ENCODE data around the gene MTURN. TPM values are rescaled to one million over a fixed set of nuclear protein-coding genes. Genes with fewer than 3 reads are reported as not detected.
A peak's percentile ranks its signal among the peaks of the same experiment; 100 is the strongest.

MTURN gene
- total RNA-seq, 4 donors from 2014 or later: 2.3 to 18.2 (median 13.8) TPM

DNA sequence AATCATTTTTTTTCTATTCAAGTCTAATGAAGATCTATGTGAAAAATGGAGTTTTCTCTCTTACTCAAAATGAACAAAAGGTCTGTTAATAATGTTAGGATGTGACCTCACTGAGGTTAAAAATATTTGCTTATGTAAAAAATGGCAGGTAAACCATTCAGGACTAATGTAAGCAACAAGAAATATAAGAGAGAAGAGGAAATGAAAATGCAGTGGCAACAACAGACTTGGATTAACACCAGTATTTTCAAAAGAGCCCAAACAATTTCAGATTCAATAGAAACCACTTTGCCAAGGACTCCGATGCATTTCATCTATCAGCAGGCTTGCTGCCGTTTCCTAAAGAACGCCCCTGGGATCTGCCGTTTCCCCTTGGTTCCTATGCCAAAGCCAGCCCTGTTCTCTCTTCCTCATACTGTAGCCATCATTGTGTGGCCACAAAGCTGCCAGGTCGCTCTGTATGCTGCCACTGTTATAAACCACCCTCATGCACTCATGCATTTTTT is 66.4 kb downstream of the MTURN start:
- Histone ChIP-seq H3K27ac (peak overlapping the region in 1 of 4 donors; percentile 43), H3K27me3 (no peaks in the 10 kb centered on the region), H3K4me3 (no peak overlapping the region), H3K36me3 (no peaks in the 10 kb centered on the region), H3K9me3 (no peaks in the 10 kb centered on the region), H3K4me1 (peaks cover 0 to 9% (median 0%) of the 10 kb centered on the region in 4 donors)
- DNase-seq: no peak
- TF ChIP-seq CTCF (IDR thresholded peaks at IDR 0.05) (no peak), POLR2A (IDR thresholded peaks at IDR 0.05) (no peak)

DNA sequence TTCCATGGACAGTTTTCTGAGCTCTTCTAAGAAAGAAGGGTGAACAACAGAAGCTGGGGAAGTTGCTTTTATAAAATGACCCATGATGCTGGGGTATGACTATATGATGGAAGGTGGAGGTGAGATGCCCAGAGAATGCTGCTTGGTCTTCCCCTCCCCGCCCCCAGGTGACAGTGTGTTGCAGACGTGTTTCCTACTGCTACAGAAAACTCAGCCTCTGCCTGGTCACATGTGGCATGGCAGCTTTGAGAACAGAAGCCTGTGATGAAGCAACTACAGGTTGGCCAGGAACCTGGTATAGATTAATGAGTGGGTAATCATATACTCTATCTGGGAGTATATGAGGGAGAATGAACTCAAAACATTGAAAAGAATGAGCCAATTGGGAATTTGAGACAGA is 67.1 kb downstream of the MTURN start:
- H3K36me3 ChIP-seq: no peaks in the 10 kb centered on the region
- H3K27ac ChIP-seq: peak overlapping the region in 1 of 4 donors; percentile 43
- H3K4me3 ChIP-seq: no peak overlapping the region
- no peaks in the 10 kb centered on the region for H3K27me3 ChIP-seq
- H3K4me1 ChIP-seq: peaks cover 0 to 9% (median 0%) of the 10 kb centered on the region in 4 donors
- H3K9me3 ChIP-seq: no peaks in the 10 kb centered on the region
- no peak for DNase-seq
- no peak for TF ChIP-seq CTCF (IDR thresholded peaks at IDR 0.05)

DNA sequence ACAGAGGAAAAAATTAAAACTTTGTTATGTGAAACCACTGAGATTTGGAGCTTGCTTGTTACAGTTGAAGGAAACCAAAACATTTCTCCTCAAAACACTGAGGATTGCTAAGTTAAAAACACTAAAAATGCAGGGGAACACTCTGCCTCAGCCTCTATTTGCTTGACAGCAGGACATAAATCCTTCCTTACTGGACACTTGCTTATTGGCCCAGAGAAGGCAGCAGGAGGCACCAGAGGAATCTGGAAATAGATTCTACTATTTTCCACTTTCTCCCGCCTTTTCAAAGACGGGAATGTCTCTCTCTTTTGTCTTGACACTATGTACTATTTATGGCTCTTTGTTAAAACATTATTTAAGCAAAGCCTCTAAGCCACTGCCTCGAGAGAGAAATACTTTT is 67.9 kb downstream of the MTURN start:
- no peak for DNase-seq
- Histone ChIP-seq H3K9me3 (no peaks in the 10 kb centered on the region), H3K27me3 (no peaks in the 10 kb centered on the region), H3K27ac (no peak overlapping the region), H3K36me3 (no peaks in the 10 kb centered on the region), H3K4me1 (peaks cover 0 to 9% (median 0%) of the 10 kb centered on the region in 4 donors), H3K4me3 (no peak overlapping the region)
- TF ChIP-seq POLR2A (IDR thresholded peaks at IDR 0.05): no peak
- no peak for TF ChIP-seq CTCF (IDR thresholded peaks at IDR 0.05)

DNA sequence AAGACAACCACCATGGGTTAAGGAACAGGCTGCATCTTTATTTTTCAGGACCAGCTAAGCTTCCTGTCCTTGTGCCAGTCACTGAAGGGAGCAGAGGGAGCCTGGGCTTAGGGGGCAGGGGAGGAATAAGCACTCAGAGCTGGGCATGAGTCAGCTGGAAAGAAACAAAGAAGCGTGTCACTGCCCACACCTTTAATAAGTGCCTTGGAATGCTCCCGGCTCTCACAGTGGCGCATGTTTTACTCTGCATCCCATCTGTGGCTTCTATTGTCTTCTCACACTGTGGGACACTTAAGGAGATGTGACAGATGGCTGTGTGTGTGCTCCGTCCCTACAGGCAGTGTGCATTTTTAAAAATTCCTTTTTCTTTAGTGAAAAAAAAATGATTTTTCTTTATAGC is 71.7 kb downstream of the MTURN start:
- Histone ChIP-seq H3K9me3 (no peaks in the 10 kb centered on the region), H3K27ac (no peak overlapping the region), H3K4me1 (peaks cover 0 to 4% (median 0%) of the 10 kb centered on the region in 4 donors), H3K36me3 (no peaks in the 10 kb centered on the region), H3K4me3 (no peak overlapping the region), H3K27me3 (no peaks in the 10 kb centered on the region)
- no peak for TF ChIP-seq CTCF (IDR thresholded peaks at IDR 0.05)
- TF ChIP-seq POLR2A (IDR thresholded peaks at IDR 0.05): no peak
- DNase-seq: no peak

GRCh38 chr7:30206942-30207341 is 72.2 kb downstream of the MTURN start:
- H3K4me1 ChIP-seq: no peaks in the 10 kb centered on the region
- H3K9me3 ChIP-seq: no peaks in the 10 kb centered on the region
- H3K27ac ChIP-seq: no peak overlapping the region

More at GRCh38 chr7:30206942-30207341, 72.2 kb downstream of the MTURN start:
- no peak overlapping the region for H3K4me3 ChIP-seq
- no peaks in the 10 kb centered on the region for H3K36me3 ChIP-seq
- no peak for TF ChIP-seq POLR2A (IDR thresholded peaks at IDR 0.05)
- no peak for TF ChIP-seq CTCF (IDR thresholded peaks at IDR 0.05)
- DNase-seq: no peak
- no peaks in the 10 kb centered on the region for H3K27me3 ChIP-seq

All from Peyer's patch (tissue), 4 donors.